AG08395 (cell line): Measurements from ENCODE around the gene CCDC172.

Source experiments
- DNase-seq: peaks from one replicate; pipeline ENCODE4 v3.0.0; 2012; ENCODE audit warnings: mixed read lengths, low spot score

The CCDC172 gene

DNA sequence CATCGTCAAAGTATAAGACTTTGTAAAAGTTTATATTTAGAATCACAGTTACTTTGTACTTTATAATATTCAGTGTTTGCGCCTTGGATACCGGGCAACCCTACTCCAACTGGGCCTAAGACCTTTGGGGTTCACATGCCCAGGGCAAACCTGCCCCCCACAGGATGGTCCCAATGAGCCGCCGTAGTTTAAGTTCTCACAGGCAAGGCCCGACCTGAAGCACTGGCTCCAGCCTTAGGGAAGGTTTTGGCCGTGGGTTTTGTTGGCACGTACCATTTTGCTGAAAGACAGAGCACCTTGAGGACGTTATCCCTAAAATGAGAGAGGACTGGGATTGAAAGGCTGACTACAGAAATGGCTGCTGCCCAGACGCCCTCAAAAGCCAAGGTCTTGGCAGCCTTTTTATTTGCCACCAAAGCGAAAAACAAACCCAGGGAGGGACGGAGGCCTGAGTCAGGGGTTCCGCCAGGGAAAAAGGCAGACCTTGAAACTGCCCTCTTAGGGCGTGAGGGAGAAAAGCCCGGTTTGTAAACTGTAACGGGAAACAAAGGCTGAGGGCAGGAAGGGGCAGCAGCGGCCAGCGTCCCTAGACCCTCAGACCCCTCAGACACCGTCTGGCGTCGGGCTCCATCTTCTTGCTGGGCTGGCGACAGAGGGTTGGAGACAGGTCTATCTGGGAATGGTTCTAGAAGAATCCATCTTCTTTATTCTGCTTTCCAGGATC lies at the start of gene CCDC172:
TSS of gene CCDC172 (plus strand) at position 222 of the 724 bp plus-strand sequence. CDS start 564 bp downstream, outside the sequence.
- no peak for DNase-seq

DNA sequence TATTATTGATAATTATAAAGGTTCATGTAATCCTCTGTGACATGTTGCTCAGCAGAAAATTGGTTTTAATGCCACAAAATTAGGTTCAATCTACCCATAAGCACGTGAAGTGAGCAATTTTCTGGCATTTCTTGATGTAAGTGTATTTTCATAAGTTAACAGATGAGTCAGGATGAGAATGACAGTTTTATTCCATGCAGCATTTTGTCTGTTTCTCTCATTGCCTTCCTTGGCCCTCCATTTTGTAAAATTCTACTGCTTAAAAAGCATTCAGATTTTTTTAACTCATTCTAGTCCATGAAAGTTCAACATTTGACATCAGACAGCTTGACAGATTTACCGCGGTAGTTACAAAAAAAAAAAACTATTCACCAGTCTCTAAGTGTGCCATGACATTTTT lies 47.3 kb upstream of the CCDC172 start:
- no peak for DNase-seq

DNA sequence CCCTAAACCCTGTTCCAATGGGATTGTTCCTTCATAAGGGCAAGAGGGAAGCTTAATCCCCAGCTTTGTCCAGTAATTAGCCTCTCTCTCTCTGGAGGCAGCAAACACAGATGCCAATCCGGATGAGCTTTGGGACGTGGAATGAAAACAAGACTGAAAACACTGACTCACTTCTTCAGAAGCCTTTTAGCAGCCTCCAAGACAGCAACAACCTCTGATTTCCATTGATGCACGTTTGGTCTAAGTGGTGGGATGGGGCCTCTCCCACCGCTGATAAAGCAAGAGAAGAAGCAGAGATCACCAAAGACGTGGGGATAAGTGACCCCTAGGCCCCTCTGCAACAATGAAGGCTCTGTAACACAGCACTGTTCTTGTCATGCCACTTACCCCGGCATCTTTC lies 45.4 kb upstream of the CCDC172 start:
- peak; percentile 78 for DNase-seq

DNA sequence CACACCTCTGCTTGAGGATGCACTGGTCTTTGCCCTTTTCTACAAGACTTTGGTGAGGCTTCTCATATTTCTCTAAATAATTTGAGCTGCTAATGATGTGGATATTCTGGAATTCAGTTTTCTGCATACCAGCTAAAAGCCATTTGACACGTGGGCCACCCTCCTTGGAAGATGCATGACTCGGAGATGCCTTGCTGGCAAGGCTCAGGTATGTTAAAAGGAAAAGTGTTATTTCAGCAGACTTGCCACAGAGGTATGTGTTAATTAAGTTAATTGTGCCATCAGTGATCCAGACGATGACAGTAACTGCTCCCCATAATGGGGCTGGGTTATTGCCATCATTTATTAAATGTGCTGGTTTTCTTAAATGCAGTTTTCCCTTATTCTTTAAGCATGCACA lies 42.5 kb upstream of the CCDC172 start:
- DNase-seq: no peak

- no peak for DNase-seq
These were observed 37.5 kb upstream of the CCDC172 start for GRCh38 chr10:116286626-116287200.

DNA sequence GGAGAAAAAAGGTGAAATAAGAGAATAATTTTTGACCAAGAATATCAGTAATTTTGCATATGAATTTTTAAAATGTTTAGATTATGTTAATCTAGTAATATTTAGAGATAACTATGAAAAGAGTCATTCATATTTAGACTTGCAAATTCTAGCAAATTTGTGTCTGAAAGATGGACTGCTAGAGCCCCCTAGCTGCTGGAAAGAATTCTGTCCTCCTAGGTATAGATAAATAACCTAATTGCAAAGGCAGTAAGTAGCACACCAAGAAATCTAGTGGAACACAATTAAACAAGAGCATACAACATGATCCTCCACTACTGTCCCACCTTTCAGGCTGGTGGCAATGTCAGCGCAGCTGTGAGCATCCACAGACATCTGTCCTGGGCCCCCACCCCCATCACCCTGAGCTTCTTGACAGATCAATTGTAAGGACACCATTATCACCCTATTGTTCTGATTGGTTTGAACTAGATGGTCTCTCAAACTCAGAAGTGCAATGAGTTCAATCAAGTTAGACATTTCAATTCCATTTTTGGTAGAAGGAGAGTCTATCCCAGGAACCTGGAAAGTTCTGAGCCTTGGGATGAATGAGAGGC lies 36.2 kb upstream of the CCDC172 start:
- DNase-seq: peak; percentile 62

DNA sequence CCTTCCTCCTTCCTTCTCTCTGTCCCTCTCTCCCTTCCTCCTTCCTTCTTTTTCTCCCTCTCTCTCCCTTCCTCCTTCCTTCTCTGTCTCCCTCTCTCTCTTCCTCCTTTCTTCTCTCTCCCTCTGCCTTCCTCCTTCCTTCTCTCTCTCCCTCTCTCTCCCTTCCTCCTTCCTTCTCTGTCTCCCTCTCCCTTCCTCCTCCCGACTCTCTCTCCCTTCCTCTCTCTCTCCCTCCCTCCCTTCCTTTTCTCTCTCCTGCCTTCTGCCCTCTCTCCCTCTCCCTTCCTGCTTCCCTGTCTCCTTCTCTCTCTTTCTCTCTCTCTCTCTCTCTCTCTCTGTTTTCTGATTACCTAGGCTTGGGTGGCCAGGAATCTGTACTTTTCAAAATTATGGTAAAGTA lies 34.6 kb upstream of the CCDC172 start:
- DNase-seq: no peak

GRCh38 chr10:116292493-116292892 lies 31.8 kb upstream of the CCDC172 start:
- DNase-seq: no peak

- no peak for DNase-seq
These were observed 27.9 kb upstream of the CCDC172 start for GRCh38 chr10:116296291-116296721.

DNA sequence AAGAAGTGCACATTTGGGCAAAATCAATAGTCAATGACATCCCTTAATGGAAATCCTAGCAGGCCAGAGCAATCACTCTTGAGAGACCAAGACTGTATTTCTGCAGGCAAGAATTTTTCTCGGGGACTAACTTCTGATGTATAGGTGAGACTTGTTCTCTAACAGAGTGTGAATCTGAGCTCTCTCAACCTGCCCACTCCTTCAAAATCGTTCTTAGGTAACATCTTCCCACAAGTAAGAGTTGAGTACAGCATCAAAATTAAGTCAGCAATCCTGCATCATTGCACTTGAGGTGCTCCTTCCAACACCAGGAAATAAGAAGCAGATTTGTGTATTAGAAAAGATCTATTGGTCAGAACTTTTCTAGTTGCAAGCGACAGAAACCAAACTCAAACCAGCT lies 25.7 kb upstream of the CCDC172 start:
- DNase-seq: no peak

GRCh38 chr10:116300542-116300941 lies 23.7 kb upstream of the CCDC172 start:
- no peak for DNase-seq

DNA sequence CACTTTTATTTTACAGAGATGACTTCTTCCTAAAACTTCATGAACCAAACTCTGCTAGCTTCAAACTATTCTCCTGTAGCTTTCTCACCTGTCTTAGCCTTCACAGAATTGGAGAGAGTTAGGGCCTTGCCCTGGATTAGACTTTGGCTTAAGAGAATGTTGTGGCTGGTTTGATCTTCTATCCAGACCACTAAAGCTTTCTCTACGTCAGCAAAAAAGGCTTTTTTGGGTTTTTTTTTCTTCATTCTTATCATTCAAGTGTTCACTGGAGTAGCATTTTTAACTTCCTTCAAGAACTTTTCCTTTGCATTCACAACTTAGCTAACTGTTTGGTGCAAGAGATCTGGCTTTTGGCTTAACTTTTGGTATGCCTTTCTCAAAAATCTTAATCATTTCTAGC lies 19.3 kb upstream of the CCDC172 start:
- DNase-seq: no peak

- no peak for DNase-seq
These were observed 17.4 kb upstream of the CCDC172 start for GRCh38 chr10:116306847-116307246.

DNA sequence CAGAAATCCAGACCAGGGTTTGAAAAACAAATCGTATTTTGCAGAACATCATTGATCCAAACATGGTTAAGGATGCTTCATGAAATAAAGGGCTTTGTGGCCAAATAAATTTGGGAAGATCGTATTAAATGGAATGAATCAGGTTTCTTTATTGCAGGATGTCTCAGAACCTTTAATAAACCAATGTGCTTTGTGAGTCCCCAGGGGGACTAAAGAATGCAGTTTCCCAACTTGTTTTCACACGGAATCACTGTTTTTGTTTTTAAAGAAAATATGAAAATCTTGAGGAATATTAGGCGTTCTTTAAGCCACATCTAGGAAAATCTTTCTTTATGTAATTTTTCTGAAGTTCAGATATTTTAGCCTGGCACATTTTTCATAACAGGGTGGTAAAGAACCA lies 16.8 kb upstream of the CCDC172 start:
- DNase-seq: no peak

GRCh38 chr10:116311016-116311415 lies 13.2 kb upstream of the CCDC172 start:
- DNase-seq: no peak

DNA sequence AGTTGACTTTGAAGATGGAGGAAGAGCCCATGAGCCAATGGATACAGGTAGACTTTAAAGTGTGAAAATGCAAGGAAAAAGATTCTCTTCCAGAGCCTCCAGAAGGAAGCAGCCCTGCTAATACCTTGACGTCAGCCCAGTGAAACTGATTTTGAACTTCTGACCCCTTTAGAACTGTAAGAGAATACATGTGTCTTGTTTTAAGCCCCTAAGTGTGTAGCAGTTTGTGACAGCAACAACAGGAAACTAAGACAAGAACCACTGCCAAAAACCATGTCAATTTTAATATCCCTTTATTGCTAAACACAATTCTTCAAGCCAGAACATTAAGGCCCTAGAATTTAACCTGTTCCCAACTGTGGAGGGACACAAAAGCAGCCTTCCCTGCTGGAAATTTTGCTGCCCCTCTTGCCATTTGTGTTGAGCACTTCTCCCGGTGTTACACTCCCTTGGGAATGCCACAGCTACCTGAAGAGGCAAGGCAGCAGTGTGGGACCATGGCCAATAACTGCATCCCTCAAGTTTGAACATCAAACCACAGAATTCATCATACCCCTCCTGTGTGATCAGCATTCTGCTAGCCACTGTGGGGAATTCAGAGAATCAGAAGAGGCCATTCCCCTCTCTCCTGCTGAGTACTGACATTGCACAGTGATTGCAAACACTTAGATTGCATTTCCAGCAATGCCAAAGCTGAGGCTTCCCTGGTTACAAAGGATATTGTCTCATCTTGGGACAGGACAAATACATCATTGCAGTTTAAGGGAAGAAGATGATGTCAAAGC lies 12.3 kb upstream of the CCDC172 start:
- no peak for DNase-seq

DNA sequence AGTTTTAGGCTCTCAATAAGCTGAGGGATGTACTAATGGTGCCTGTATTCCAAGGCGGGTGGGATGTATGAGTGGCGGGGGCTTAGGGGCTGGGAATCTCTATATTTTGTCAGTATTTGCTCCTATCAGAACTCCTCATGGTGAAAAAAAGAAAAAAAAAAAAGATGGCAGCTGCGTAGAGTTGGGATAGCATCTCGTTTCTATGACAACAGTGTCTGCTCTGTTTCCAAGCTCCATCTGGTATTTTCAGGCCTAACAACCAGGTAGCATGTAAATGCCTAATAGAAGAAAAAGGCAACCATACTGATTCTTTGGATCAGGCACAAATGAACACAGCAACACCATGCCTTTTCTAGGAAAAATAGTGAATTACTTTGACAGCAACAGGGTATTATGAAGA lies 11.7 kb upstream of the CCDC172 start:
- DNase-seq: no peak

DNA sequence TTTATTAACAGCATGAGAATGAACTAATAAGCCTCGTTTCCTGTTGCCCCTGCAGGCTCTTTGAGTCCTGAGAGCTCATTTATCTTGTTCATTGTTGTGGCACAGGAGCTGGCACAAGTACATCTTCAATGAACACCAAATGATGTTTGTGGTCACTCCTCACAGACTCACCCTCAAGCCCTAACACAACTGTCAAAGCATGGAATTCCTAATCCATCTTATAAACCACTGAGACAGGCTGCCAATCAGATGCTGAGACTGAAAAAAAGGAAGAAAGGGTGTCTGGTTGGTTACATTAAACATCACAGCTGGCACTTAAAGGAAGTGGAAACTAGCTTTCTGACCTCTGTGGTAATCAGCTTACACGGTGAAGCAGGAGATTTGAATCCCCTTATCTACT lies 7.7 kb upstream of the CCDC172 start:
- DNase-seq: no peak

- no peak for DNase-seq
These were observed 845 bp downstream of the CCDC172 start for GRCh38 chr10:116324951-116325635.

DNA sequence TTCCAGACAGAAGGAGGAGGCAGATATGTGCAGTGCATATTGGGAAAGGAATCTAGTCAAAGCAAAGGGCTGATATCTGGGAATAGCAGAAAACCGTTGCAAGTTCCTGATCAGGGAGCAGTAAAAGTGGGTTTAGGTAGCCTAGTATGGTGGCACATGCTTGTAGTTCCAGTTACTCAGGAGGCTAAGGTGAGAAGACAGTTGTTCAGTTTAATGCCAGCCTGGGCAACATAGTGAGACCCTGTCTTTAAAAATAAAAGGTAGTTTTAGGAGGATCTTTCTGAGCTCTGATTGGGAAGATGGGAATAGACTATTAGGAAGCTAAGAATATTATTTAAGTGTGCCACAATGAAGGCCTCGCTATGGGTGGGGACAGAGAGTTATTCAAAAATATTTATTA lies 1.7 kb downstream of the CCDC172 start:
- DNase-seq: no peak

DNA sequence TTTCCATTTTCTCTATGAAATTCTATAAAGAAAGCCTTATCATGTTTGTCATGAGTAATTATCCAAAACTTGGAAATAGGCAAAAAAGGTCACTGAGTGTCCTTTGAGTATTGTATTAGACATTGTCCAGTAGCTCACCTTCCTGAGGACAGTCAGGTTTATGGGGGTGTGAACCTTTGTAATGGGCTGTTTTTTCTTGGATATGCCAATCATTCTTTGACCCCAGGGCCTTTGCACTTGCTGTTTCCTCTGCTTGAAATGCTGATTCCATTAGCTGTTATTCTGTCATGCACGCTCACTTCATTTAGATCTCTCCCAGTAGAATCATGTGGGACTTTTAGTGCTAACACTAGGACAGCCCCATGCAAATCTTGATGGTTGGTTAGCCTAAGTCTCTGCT lies 4.9 kb downstream of the CCDC172 start:
- DNase-seq: no peak

DNA sequence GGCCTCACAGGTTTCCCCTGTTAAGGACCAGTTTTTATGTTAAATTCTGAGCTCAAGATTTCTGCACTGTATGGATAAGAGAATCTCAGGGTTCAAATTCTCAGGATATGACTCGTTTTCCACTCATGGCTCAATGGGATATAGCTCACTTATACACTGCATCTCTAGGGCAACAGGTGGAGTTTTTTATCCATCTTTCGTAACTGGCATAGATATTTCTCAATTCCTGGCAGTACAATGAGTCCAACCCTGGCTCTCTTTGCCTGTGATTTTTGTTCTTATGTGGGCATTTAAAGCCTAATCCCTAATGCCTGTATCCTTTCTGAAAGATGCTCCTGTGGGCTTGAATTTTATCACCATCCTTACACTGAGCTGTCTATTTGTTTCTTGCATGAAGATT lies 7.6 kb downstream of the CCDC172 start:
- DNase-seq: no peak
